GM12878 (cell line): ENCODE data around the gene TMEM192. TPM values are rescaled to one million over a fixed set of nuclear protein-coding genes. Genes with fewer than 3 reads are reported as not detected.

Source experiments
- ATAC-seq: fragments of 200-7000 bp; cut with Tn5 transposase; 3 replicates; pipeline ENCODE4 v1.9.1; 2020; ENCODE audit warnings: mild to moderate bottlenecking, moderate library complexity
- BruUV-seq: library from RNA; stranded (reverse); fragments of 400-500 nt; replicated peaks from 2 replicates; lab custom pipeline; 2021; lab: Mats Ljungman, UMichigan
- CTCF ChIA-PET: fragments of 300-600 bp; sonication (Branson Sonifier 250); formaldehyde crosslinking; extraction: SDS; loops from one replicate; lab custom pipeline; 2021; ENCODE audit warnings: inconsistent platforms; lab: Yijun Ruan, JAX
- POLR2A ChIA-PET: fragments of 350-600 bp; formaldehyde crosslinking; extraction: SDS; loops from one replicate; lab custom pipeline; 2021; ENCODE audit warnings: inconsistent platforms; lab: Charles Lee
- RAD21 ChIA-PET: fragments of 300-600 bp; sonication (Branson Sonifier 250); formaldehyde crosslinking; loops from one replicate; lab custom pipeline; 2023; ENCODE audit warnings: antibody characterized with exemption; ENCODE audit not compliant: unreplicated experiment; lab: Charles Lee
- SMC1A ChIA-PET: fragments of 300-600 bp; sonication (Branson Sonifier 250); formaldehyde crosslinking; loops from one replicate; lab custom pipeline; 2023; ENCODE audit not compliant: unreplicated experiment, uncharacterized antibody; lab: Charles Lee
- DNase-seq: peaks from one replicate; pipeline ENCODE4 v3.0.0-alpha.2; 2011; ENCODE audit warnings: low read depth, low spot score
- FAIRE-seq: peaks from 3 replicates; lab custom pipeline; 2011; peaks lifted over from hg19 to GRCh38; lab: Jason Lieb, UNC
- H2AFZ ChIP-seq: 2 replicates; pipeline ENCODE4 v1.6.0; 2011; ENCODE audit warnings: low read depth, low read length, control low read depth; ENCODE audit not compliant: control insufficient read depth
- H3K27ac ChIP-seq: 2 replicates; pipeline ENCODE4 v1.5.1; 2011; ENCODE audit warnings: control low read depth; ENCODE audit not compliant: control insufficient read depth, insufficient read depth
- H3K27me3 ChIP-seq, 2 experiments: replicated peaks in 1 of 2; 2 replicates each; pipeline versions ENCODE4 v1.6.0 to v1.6.1; 2011; ENCODE audit warnings: low read length in 1 of 2; ENCODE audit not compliant: control insufficient read depth in 2 of 2, insufficient read depth in 2 of 2
- H3K36me3 ChIP-seq, 2 experiments: 2 replicates each; pipeline ENCODE4 v1.5.1; 2011; ENCODE audit warnings: low read length in 1 of 2; ENCODE audit not compliant: control insufficient read depth in 2 of 2, insufficient read depth in 2 of 2
- H3K4me1 ChIP-seq: 2 replicates; pipeline ENCODE4 v1.6.1; 2011; ENCODE audit warnings: mild to moderate bottlenecking, low read length, moderate library complexity, mixed read lengths; ENCODE audit not compliant: control insufficient read depth, insufficient read depth
- H3K4me2 ChIP-seq: 2 replicates; pipeline ENCODE4 v1.6.0; 2011; ENCODE audit warnings: control low read depth; ENCODE audit not compliant: control insufficient read depth, insufficient read depth
- H3K4me3 ChIP-seq: fragments of 200-600 bp; sonication (generic); 2 replicates; pipeline ENCODE4 v1.5.1; 2016
- H3K79me2 ChIP-seq: 2 replicates; pipeline ENCODE4 v1.6.0; 2011; ENCODE audit warnings: low read length; ENCODE audit not compliant: control insufficient read depth, insufficient read depth
- H3K9ac ChIP-seq: 2 replicates; pipeline ENCODE4 v1.8.0; 2011; ENCODE audit warnings: low read length, control low read depth, mixed read lengths; ENCODE audit not compliant: control insufficient read depth, insufficient read depth
- H3K9me3 ChIP-seq: replicated peaks from 3 replicates; pipeline ENCODE4 v1.5.1; 2011; ENCODE audit warnings: mild to moderate bottlenecking, low read length; ENCODE audit not compliant: control insufficient read depth, insufficient read depth
- H4K20me1 ChIP-seq: 2 replicates; pipeline ENCODE4 v1.6.0; 2011; ENCODE audit not compliant: control insufficient read depth, insufficient read depth
- ATF7 ChIP-seq: fragments of 450-650 bp; IDR thresholded peaks from 2 replicates; pipeline ENCODE4 v1.6.1; 2016; ENCODE audit warnings: low read depth, mild to moderate bottlenecking
- BACH1 ChIP-seq: fragments of 450-650 bp; IDR thresholded peaks from 2 replicates; pipeline ENCODE4 v1.6.1; 2017; ENCODE audit warnings: mild to moderate bottlenecking, borderline replicate concordance
- E4F1 ChIP-seq: fragments of 450-650 bp; IDR thresholded peaks from 2 replicates; pipeline ENCODE4 v1.6.1; 2018; ENCODE audit warnings: borderline replicate concordance, mild to moderate bottlenecking; ENCODE audit not compliant: partially characterized antibody
- EGR1 ChIP-seq, 2 experiments: IDR thresholded peaks; 1 replicate in 1 of 2; 2 replicates in 1 of 2; pipeline ENCODE4 v1.6.1; 2011 to 2012; ENCODE audit warnings: low read depth in 2 of 2, low read length in 2 of 2, borderline replicate concordance in 1 of 2, mild to moderate bottlenecking in 1 of 2, moderate library complexity in 1 of 2
- ETV6 ChIP-seq, 2 experiments: fragments of 450-650 bp in 1 of 2; IDR thresholded peaks in 1 of 2; conservative IDR thresholded peaks in 1 of 2; 2 replicates each; pipeline ENCODE4 v1.6.1; 2014; ENCODE audit warnings: antibody characterized with exemption in 1 of 2, borderline replicate concordance in 1 of 2, low read depth in 1 of 2, mild to moderate bottlenecking in 1 of 2, moderate library complexity in 1 of 2
- GATAD2B ChIP-seq: fragments of 450-650 bp; conservative IDR thresholded peaks from 2 replicates; pipeline ENCODE4 v1.6.1; 2017; ENCODE audit warnings: low read depth, mild to moderate bottlenecking, moderate library complexity
- IRF5 ChIP-seq: fragments of 450-650 bp; IDR thresholded peaks from 2 replicates; pipeline ENCODE4 v1.6.1; 2017; ENCODE audit warnings: borderline replicate concordance
- MTA3 ChIP-seq: IDR thresholded peaks from 2 replicates; pipeline ENCODE4 v1.6.1; 2012; ENCODE audit warnings: low read length, inconsistent platforms, borderline replicate concordance
- NFIC ChIP-seq: IDR thresholded peaks from 2 replicates; pipeline ENCODE4 v1.6.1; 2012; ENCODE audit warnings: low read depth, mild to moderate bottlenecking, inconsistent platforms, low read length, moderate library complexity
- PML ChIP-seq: IDR thresholded peaks from 2 replicates; pipeline ENCODE4 v1.6.1; 2012; ENCODE audit warnings: low read length, inconsistent platforms
- SKIL ChIP-seq: fragments of 450-650 bp; IDR thresholded peaks from 2 replicates; pipeline ENCODE4 v1.6.1; 2017; ENCODE audit warnings: mild to moderate bottlenecking, low read depth, inconsistent platforms; ENCODE audit not compliant: poor library complexity, severe bottlenecking
- SREBF1 ChIP-seq: IDR thresholded peaks from 2 replicates; pipeline ENCODE4 v1.6.1; 2012; ENCODE audit warnings: mild to moderate bottlenecking, low read length
- SREBF2 ChIP-seq: IDR thresholded peaks from 2 replicates; pipeline ENCODE4 v1.6.1; 2012; ENCODE audit warnings: mild to moderate bottlenecking, low read length
- ZNF207 ChIP-seq: fragments of 450-650 bp; IDR thresholded peaks from 2 replicates; pipeline ENCODE4 v1.6.1; 2014; ENCODE audit warnings: antibody characterized with exemption, mild to moderate bottlenecking, borderline replicate concordance
- WGBS: methylation state at CpG from one replicate; pipeline ENCODE4 v1.1.6; 2016; ENCODE audit warnings: low lambda C conversion rate; ENCODE audit not compliant: insufficient replicate concordance, insufficient coverage; ENCODE audit errors: missing lambda C conversion rate; 5-methylcytosine and 5-hydroxymethylcytosine counted together
- in situ Hi-C: fragments of 300-500 bp; cut with MboI; formaldehyde crosslinking; loops from 9 replicates; pipeline ENCODE4 v1.14.3; 2018; ENCODE audit warnings: mixed read lengths
- intact Hi-C: fragments of 100-400 bp; cut with micrococcal nuclease; formaldehyde crosslinking; loops from one replicate; pipeline ENCODE4 v1.14.2; 2022; ENCODE audit not compliant: unreplicated experiment
- polyA plus RNA-seq, 11 experiments: library from polyadenylated mRNA; depleted of rRNA in 4 of 11; unstranded in 6 of 11; stranded (reverse) in 5 of 11; fragments of >200 nt; fragmentation: Nextera tagmentation in 4 of 11; fragmentation: Illumina TruSeq in 1 of 11; extraction: Ambion mirVana in 4 of 11; extraction: Trizol in 1 of 11; gene quantifications; 1 replicate in 1 of 11; 2 replicates in 10 of 11; pipeline versions ENCODE4 v1.2.1 to v1.2.3, GENCODE V29; 2011 to 2016; ENCODE audit warnings: inconsistent platforms in 2 of 11, missing spikeins in 2 of 11, low read depth in 1 of 11
- total RNA-seq, 4 experiments: library from RNA; depleted of rRNA in 3 of 4; stranded (reverse); fragments of >200 nt in 3 of 4; fragmentation: Illumina TruSeq in 1 of 4; extraction: Trizol in 1 of 4; gene quantifications; 2 replicates each; pipeline versions ENCODE4 v1.2.1 to v1.2.3, GENCODE V29; 2013 to 2021
- TF ChIP-seq, protein P1 (sequence below): IDR thresholded peaks from 2 replicates; pipeline ENCODE4 v1.6.1; 2011; ENCODE audit warnings: low read depth, mild to moderate bottlenecking, low read length, moderate library complexity, borderline replicate concordance; ENCODE audit errors: extremely low read depth

Gene TMEM192
- total and polyA plus RNA-seq, 10 of the 15 experiments (the other 5 are each of a cell fraction or from before 2014, with no cell fraction given), result 1.8 to 16.0 (median 10.0) TPM

DNA sequence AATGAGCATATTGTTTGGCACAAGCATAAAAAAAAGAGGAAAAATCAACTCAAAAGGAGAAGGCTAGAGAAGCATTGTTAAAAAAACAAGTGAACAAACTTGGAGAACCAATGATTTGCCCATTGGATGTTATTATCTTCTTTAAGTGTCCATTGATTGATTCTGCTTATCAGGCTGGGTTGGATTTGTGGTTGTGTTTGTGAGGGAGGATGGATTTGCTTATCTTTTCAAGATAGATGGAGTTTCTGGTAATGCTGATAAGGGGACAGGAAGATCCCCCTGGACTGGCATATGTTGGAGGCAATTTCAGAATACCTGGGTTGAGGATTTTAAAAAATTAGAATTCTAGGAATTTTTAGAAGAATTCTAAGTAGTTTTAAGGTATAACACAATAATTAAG lies 41.8 kb upstream of the TMEM192 start (continued):
- TF ChIP-seq PML, result no peak
- no peak for TF ChIP-seq SREBF2
- no peak for TF ChIP-seq BACH1
- no peak for TF ChIP-seq NFIC
- TF ChIP-seq SREBF1, result no peak
- TF ChIP-seq ZNF207, result no peak
- TF ChIP-seq EGR1 (IDR thresholded peaks at IDR 0.05; ENCODE audit: borderline replicate concordance in 1 of 2, low read depth in 2 of 2, low read length in 2 of 2), result no peak
- TF ChIP-seq MTA3, result no peak
- TF ChIP-seq E4F1, result no peak
- no peak for TF ChIP-seq GATAD2B
- no peak for TF ChIP-seq ATF7

DNA sequence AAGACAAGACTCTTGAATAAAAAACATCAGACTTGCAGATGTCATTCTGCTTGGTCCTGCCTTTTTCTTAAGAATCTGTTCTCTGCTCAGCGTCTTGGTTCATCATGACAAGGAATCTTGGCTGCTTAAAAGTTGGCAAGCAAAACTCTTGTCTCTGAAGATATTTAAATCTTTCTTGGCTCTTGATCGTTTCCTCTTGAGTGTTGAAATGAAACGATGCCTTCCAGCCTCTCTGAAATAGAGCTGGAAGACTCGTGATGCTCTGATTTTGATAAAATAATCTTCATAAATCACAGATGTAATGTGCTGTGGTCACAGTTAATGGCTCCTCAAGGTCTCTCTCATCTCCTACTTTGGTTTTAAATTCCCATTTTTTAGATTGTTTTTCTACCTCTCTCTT lies 39.9 kb upstream of the TMEM192 start:
- no peaks in the 10 kb centered on the region for H3K36me3 ChIP-seq
- no peaks in the 10 kb centered on the region; the same call in 2 of the 3 replicates for H3K9me3 ChIP-seq
- H4K20me1 ChIP-seq, result no peaks in the 10 kb centered on the region
- H2AFZ ChIP-seq, result no peak overlapping the region
- RAD21 ChIA-PET, result no interaction called here
- no peak overlapping the region for H3K9ac ChIP-seq
- BruUV-seq, result no TSS peak
- 28% methylated on average over 4 of the region's 4 CpGs for WGBS
- no peaks in the 10 kb centered on the region for H3K79me2 ChIP-seq
- SMC1A ChIA-PET, result interaction anchor here (1.5 kb wide), 1 partner anchor 26 kb away, joined by 4 read pairs; no protein-coding TSS in a partner anchor
- no peak overlapping the region for H3K4me3 ChIP-seq
- in situ Hi-C loops (no loop called here), intact Hi-C loops (no loop called here)
- CTCF ChIA-PET, result no interaction called here
- DNase-seq, result no peak
- no peak for ATAC-seq
- no peak overlapping the region for H3K27ac ChIP-seq
- no peak overlapping the region for H3K4me2 ChIP-seq
- no peaks in the 10 kb centered on the region for H3K4me1 ChIP-seq
- no peak for FAIRE-seq
- POLR2A ChIA-PET, result no interaction called here
- no peaks in the 10 kb centered on the region for H3K27me3 ChIP-seq
- TF ChIP-seq, protein P1, sequence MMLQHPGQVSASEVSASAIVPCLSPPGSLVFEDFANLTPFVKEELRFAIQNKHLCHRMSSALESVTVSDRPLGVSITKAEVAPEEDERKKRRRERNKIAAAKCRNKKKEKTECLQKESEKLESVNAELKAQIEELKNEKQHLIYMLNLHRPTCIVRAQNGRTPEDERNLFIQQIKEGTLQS, result no peak
- TF ChIP-seq IRF5 (no peak), ETV6 (conservative IDR thresholded peaks at IDR 0.05 in 1 of 2, IDR thresholded peaks at IDR 0.05 in 1 of 2; ENCODE audit: borderline replicate concordance in 1 of 2, low read depth in 1 of 2) (no peak), SKIL (no peak), GATAD2B (no peak)
